HG03064 (cell line): ENCODE results near the gene ATP6V1F.

ENCODE experiments used
- ATAC-seq: cut with Tn5 transposase; IDR thresholded peaks from one replicate; pipeline ENCODE4 v1.9.1; 2021; ENCODE audit warnings: low read depth; ENCODE audit not compliant: unreplicated experiment

ATP6V1F gene

DNA sequence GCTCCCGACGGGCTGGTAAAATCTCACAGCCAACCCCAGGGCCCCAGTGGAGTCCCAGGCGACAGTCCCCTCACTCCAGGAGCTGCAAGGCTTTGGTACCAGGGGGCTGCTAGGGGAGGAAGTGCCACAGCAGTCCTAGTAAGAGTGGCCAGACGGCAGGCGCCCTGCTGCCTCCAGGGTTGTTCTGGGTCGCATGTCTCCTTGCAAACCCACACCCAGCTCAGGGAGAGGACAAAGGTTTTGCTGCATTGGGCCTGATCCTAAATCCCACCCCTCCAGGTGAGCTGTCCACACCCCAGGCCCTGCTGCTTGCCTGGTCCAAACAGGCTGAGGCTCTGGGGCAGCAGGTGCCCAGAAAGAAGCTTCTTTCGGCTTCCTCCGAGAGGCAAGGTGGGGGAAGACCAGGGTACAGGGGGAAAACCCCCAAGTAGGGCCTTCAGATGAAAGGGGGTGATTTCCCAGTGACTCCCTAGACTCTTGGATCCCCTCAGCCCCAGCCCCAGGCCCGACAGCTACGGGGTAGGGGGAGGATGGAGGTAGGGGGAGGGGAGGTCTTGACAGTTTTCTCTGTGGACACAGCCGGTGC lies 52.0 kb downstream of the ATP6V1F start:
- ATAC-seq = no peak

DNA sequence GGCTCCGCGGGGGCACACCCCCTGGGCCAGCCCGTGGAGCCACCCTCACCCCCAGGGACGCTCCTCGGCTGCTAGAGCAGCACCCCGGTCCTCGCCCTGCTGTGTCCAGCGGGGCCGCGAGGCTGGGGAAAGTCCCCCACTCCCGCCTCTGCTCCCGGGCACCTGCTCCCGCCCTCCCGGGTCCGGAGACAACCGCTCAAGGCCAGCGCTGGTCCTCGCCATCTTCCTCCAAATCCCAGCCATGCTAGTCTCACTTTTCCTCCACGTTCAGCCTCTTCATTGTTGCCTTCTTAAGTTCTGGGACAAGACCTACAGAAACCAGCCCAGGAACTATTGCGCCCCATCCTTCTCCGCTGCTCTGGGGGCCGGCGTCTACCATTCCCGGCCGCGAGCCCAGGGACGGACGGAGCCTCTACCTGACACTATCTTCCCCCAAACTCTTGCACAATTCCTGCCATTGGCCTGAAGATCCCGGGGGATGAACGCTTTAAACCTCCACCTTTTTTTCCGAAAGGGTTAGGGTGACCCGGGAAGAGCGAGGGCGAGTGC lies 52.7 kb downstream of the ATP6V1F start:
- ATAC-seq = no peak
